WTC11 (cell line): ENCODE data around the gene CADM4. TPM values are rescaled to one million over a fixed set of nuclear protein-coding genes. Genes with fewer than 3 reads are reported as not detected.

ENCODE experiments used
- ATAC-seq: fragments of 200-7000 bp; cut with Tn5 transposase; 2 replicates; pipeline ENCODE4 v1.10.0; 2021; ENCODE audit warnings: mild to moderate bottlenecking, moderate library complexity
- CTCF ChIA-PET: fragments of 300-600 bp; sonication (Branson Sonifier 250); formaldehyde crosslinking; loops from one replicate; lab custom pipeline; 2021; ENCODE audit warnings: antibody characterized with exemption; lab: Charles Lee
- POLR2A ChIA-PET: fragments of 350-600 bp; sonication (Branson Sonifier 250); formaldehyde crosslinking; loops from one replicate; lab custom pipeline; 2021; ENCODE audit warnings: antibody characterized with exemption; lab: Charles Lee
- DNase-seq: peaks from one replicate; pipeline ENCODE4 v3.0.0; 2021; ENCODE audit warnings: low spot score
- H3K27ac Mint-ChIP-seq: 2 replicates; pipeline ENCODE4 v1.8.0; 2021; ENCODE audit warnings: mixed read lengths
- H3K27me3 Mint-ChIP-seq: 2 replicates; pipeline ENCODE4 v1.8.0; 2021; ENCODE audit warnings: low read depth, mild to moderate bottlenecking, moderate library complexity, mixed read lengths
- H3K36me3 Mint-ChIP-seq: 2 replicates; pipeline ENCODE4 v1.8.0; 2021; ENCODE audit warnings: mixed read lengths
- H3K4me1 Mint-ChIP-seq: 2 replicates; pipeline ENCODE4 v1.8.0; 2022; ENCODE audit warnings: mixed read lengths
- H3K4me3 Mint-ChIP-seq: 2 replicates; pipeline ENCODE4 v1.8.0; 2021; ENCODE audit warnings: mild to moderate bottlenecking, moderate library complexity, mixed read lengths
- H3K9me3 Mint-ChIP-seq: 2 replicates; pipeline ENCODE4 v1.8.0; 2021; ENCODE audit warnings: mixed read lengths
- E2F1 ChIP-seq: sonication (generic); formaldehyde crosslinking; IDR thresholded peaks from 2 replicates; pipeline ENCODE4 v1.8.0; 2022; ENCODE audit warnings: mild to moderate bottlenecking, missing genetic modification reagents
- ELF4 ChIP-seq: sonication (generic); formaldehyde crosslinking; IDR thresholded peaks from 2 replicates; pipeline ENCODE4 v1.8.1; 2022; ENCODE audit warnings: low read depth, mild to moderate bottlenecking, moderate library complexity, missing genetic modification reagents
- EMX1 ChIP-seq: fragments of 250-450 bp; sonication (Bioruptor Pico); IDR thresholded peaks from 2 replicates; pipeline ENCODE4 v1.8.0; 2021; ENCODE audit warnings: mild to moderate bottlenecking
- MYBL2 ChIP-seq: sonication (generic); formaldehyde crosslinking; IDR thresholded peaks from 2 replicates; pipeline ENCODE4 v1.8.1; 2023; ENCODE audit warnings: mild to moderate bottlenecking, moderate library complexity, missing genetic modification reagents
- OVOL2 ChIP-seq: fragments of 250-450 bp; sonication (Bioruptor Pico); IDR thresholded peaks from 2 replicates; pipeline ENCODE4 v1.9.0; 2021; ENCODE audit warnings: mild to moderate bottlenecking, borderline replicate concordance
- PRRX2 ChIP-seq: fragments of 250-450 bp; sonication (Bioruptor Pico); IDR thresholded peaks from 2 replicates; pipeline ENCODE4 v1.8.0; 2021; ENCODE audit warnings: mild to moderate bottlenecking
- SP1 ChIP-seq: sonication (generic); formaldehyde crosslinking; conservative IDR thresholded peaks from 2 replicates; pipeline ENCODE4 v1.8.1; 2022; ENCODE audit warnings: missing genetic modification reagents
- TEAD1 ChIP-seq: sonication (generic); formaldehyde crosslinking; IDR thresholded peaks from 2 replicates; pipeline ENCODE4 v1.8.0; 2022; ENCODE audit warnings: mild to moderate bottlenecking, missing genetic modification reagents
- ZNF121 ChIP-seq: sonication (generic); formaldehyde crosslinking; IDR thresholded peaks from 2 replicates; pipeline ENCODE4 v1.8.0; 2023; ENCODE audit warnings: missing genetic modification reagents
- ZNF232 ChIP-seq: sonication (generic); formaldehyde crosslinking; IDR thresholded peaks from 2 replicates; pipeline ENCODE4 v1.8.0; 2022; ENCODE audit warnings: mild to moderate bottlenecking, missing genetic modification reagents
- ZNF423 ChIP-seq: fragments of 250-450 bp; sonication (Bioruptor Pico); IDR thresholded peaks from 2 replicates; pipeline ENCODE4 v2.1.2; 2022; ENCODE audit warnings: mild to moderate bottlenecking, moderate library complexity
- total RNA-seq: library from RNA; stranded (reverse); gene quantifications from 3 replicates; pipeline ENCODE4 v1.2.3, GENCODE V29; 2021
- TF ChIP-seq, protein P1 (sequence below): fragments of 250-450 bp; sonication (Bioruptor Pico); IDR thresholded peaks from 2 replicates; pipeline ENCODE4 v1.9.0; 2021; ENCODE audit warnings: mild to moderate bottlenecking
- TF ChIP-seq, protein P2 (sequence below): sonication (generic); formaldehyde crosslinking; IDR thresholded peaks from 2 replicates; pipeline ENCODE4 v1.8.0; 2022; ENCODE audit warnings: mild to moderate bottlenecking, missing genetic modification reagents
- TF ChIP-seq, protein P3 (sequence below): sonication (generic); formaldehyde crosslinking; IDR thresholded peaks from 2 replicates; pipeline ENCODE4 v1.8.1; 2023; ENCODE audit warnings: mild to moderate bottlenecking, missing genetic modification reagents, borderline replicate concordance
- TF ChIP-seq, protein P4 (sequence below): sonication (generic); formaldehyde crosslinking; IDR thresholded peaks from 2 replicates; pipeline ENCODE4 v1.8.1; 2023; ENCODE audit warnings: mild to moderate bottlenecking, missing genetic modification reagents

The CADM4 gene
- total RNA-seq, 1 experiment from 2014 or later: 13.3 TPM

DNA sequence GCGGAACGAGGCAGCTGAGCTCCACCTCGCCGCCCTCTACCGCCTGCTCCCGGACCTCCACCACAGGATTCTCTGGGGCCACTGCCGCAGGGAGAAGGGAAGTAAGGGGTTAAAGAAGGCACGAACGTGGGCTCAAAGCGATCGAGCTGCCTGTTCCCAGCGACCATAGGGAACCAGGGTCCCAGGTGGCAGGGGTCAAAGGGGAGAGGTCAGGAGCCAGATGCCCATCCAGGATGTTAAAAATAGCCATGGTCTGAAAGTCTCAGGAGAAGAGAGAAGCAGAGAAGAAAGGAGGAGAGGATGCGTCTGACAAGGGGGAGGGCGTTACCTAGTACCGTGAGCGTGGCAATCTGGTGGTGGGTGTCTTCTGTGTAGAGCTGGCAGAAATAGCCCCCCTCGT lies 12.8 kb downstream of the CADM4 start (continued):
- TF ChIP-seq MYBL2 (CRISPR knock-in tag) (no peak), ZNF121 (no peak)
- TF ChIP-seq, protein P1, sequence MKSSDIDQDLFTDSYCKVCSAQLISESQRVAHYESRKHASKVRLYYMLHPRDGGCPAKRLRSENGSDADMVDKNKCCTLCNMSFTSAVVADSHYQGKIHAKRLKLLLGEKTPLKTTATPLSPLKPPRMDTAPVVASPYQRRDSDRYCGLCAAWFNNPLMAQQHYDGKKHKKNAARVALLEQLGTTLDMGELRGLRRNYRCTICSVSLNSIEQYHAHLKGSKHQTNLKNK (CRISPR knock-in tag): no peak

DNA sequence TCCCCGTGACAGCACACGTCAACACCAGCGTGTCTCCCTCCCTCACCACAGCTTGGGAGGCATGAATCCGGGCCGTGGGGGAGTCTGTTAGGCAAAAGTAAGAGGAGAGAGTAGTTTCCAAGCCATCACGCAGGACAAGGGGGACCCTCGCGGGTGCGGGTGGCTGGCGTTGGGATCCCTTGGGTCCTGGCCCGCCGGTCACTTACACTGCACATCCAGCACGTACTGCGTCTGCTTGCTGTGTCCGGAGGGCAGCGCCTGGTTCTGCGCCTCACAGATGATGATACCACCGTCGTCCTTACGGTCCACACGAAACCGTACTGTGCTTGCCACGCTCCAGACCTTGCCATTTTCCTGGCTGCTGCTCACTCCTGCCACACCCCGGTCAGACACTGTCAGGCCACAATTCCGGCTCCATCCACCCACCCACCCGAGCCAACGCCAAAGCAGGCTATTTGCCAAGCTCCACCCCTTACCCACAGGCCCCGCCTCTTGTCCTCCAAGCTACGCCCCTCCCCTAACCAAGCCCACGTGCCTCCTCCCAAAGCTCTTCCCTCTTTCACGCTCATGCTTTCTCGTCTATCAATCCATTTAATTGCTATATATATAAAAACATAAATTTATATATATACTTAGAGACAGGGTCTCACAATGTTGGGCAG lies 13.6 kb downstream of the CADM4 start:
- Mint-ChIP-seq H3K36me3 (no peaks in the 10 kb centered on the region), H3K9me3 (no peaks in the 10 kb centered on the region), H3K4me3 (no peak overlapping the region)
- ChIA-PET CTCF (interaction anchor here (0.6 to 3.6 kb wide), 14 partner anchors 10 to 148 kb away, joined by 3 to 18 read pairs (median 4); partner anchors contain the start of genes IRGQ, ZNF575 and ZNF576), POLR2A (interaction anchor here (0.6 kb wide), 1 partner anchor 107 kb away, joined by 3 read pairs; no protein-coding TSS in a partner anchor)
- peak; percentile 66 for ATAC-seq
- DNase-seq: peak; percentile 74
- no peak for TF ChIP-seq PRRX2 (CRISPR knock-in tag)
- no peak for TF ChIP-seq ELF4
- TF ChIP-seq ZNF232 (CRISPR knock-in tag): no peak
- TF ChIP-seq, protein P2, sequence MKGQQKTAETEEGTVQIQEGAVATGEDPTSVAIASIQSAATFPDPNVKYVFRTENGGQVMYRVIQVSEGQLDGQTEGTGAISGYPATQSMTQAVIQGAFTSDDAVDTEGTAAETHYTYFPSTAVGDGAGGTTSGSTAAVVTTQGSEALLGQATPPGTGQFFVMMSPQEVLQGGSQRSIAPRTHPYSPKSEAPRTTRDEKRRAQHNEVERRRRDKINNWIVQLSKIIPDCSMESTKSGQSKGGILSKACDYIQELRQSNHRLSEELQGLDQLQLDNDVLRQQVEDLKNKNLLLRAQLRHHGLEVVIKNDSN (CRISPR knock-in tag): no peak
- TF ChIP-seq ZNF121: no peak
- TF ChIP-seq OVOL2 (CRISPR knock-in tag): no peak
- TF ChIP-seq, all 79 proteins: peak for 0
- Mint-ChIP-seq H3K27ac (no peak overlapping the region), H3K27me3 (peaks cover 39% of the 10 kb centered on the region), H3K4me1 (peaks cover 17% of the 10 kb centered on the region)

GRCh38 chr19:43624933-43625332 lies 14.7 kb downstream of the CADM4 start:
- Mint-ChIP-seq H3K9me3 (no peaks in the 10 kb centered on the region), H3K4me3 (peak overlapping the region; percentile 47), H3K27me3 (peaks cover 34% of the 10 kb centered on the region), H3K4me1 (peaks cover 26% of the 10 kb centered on the region), H3K36me3 (no peaks in the 10 kb centered on the region), H3K27ac (peak overlapping the region; percentile 97)
- ChIA-PET POLR2A (no interaction called here), CTCF (interaction anchor here (1.6 to 3.6 kb wide), 4 partner anchors 28 to 90 kb away, joined by 5 to 18 read pairs (median 6); no protein-coding TSS in a partner anchor)
- ATAC-seq (peak; percentile 82), DNase-seq (peak; percentile 98)
- TF ChIP-seq, protein P3, sequence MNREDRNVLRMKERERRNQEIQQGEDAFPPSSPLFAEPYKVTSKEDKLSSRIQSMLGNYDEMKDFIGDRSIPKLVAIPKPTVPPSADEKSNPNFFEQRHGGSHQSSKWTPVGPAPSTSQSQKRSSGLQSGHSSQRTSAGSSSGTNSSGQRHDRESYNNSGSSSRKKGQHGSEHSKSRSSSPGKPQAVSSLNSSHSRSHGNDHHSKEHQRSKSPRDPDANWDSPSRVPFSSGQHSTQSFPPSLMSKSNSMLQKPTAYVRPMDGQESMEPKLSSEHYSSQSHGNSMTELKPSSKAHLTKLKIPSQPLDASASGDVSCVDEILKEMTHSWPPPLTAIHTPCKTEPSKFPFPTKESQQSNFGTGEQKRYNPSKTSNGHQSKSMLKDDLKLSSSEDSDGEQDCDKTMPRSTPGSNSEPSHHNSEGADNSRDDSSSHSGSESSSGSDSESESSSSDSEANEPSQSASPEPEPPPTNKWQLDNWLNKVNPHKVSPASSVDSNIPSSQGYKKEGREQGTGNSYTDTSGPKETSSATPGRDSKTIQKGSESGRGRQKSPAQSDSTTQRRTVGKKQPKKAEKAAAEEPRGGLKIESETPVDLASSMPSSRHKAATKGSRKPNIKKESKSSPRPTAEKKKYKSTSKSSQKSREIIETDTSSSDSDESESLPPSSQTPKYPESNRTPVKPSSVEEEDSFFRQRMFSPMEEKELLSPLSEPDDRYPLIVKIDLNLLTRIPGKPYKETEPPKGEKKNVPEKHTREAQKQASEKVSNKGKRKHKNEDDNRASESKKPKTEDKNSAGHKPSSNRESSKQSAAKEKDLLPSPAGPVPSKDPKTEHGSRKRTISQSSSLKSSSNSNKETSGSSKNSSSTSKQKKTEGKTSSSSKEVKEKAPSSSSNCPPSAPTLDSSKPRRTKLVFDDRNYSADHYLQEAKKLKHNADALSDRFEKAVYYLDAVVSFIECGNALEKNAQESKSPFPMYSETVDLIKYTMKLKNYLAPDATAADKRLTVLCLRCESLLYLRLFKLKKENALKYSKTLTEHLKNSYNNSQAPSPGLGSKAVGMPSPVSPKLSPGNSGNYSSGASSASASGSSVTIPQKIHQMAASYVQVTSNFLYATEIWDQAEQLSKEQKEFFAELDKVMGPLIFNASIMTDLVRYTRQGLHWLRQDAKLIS (CRISPR knock-in tag): no peak
- TF ChIP-seq E2F1 (CRISPR knock-in tag) (no peak), ZNF423 (CRISPR knock-in tag) (no peak), EMX1 (CRISPR knock-in tag) (0 out of 2 replicates have a peak, but pooled peaks have one; percentile 69), TEAD1 (no peak), SP1 (CRISPR knock-in tag) (peak; percentile 50; the same call in 1 of the 2 replicates)
- TF ChIP-seq, protein P4, sequence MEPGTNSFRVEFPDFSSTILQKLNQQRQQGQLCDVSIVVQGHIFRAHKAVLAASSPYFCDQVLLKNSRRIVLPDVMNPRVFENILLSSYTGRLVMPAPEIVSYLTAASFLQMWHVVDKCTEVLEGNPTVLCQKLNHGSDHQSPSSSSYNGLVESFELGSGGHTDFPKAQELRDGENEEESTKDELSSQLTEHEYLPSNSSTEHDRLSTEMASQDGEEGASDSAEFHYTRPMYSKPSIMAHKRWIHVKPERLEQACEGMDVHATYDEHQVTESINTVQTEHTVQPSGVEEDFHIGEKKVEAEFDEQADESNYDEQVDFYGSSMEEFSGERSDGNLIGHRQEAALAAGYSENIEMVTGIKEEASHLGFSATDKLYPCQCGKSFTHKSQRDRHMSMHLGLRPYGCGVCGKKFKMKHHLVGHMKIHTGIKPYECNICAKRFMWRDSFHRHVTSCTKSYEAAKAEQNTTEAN (CRISPR knock-in tag): no peak
